ENCODE measurements around the gene HSPA9. TPM values are rescaled to one million over a fixed set of nuclear protein-coding genes. Genes with fewer than 3 reads are reported as not detected.
A peak's percentile ranks its signal among the peaks of the same experiment; 100 is the strongest.

HSPA9 gene
- total and polyA plus RNA-seq, 4 donors: 77.8 to 194 (median 147) TPM

DNA sequence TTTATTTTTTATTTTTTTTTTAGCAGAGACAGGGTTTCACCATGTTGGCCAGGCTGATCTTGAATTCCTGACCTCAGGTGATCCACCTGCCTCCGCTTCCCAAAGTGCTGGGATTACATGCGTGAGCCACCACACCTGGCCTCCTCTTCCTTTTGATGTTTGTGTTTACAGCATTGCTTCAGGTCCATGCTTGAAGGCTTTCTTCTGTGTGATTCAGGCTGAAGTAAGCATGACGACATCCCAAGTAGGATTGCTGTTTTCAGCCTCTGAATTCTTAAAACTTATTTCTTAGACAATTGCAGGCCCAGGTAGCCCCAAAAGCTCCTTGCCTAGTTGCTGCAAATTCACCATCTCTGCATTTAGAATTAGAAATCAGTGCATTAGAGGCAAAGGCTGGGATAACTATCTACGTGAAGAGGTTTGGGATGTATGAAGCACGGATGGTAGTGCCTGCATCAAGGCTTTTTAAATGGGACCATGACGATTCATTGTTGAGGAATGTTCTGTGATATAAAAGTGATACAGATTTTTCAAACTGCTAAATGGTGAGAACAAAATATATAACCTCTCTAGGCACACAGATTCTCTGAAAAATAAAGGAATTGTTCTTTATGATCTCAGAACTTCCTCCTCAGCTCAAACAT is 29.2 kb downstream of the HSPA9 start:
- H3K4me3 ChIP-seq: no peak overlapping the region
- WGBS, 2 donors: 88 to 90% methylated on average over 6 of the region's 6 CpGs
- H3K9ac ChIP-seq (ENCODE audit: insufficient read depth in 1 of 2, low read length in 2 of 2): no peak overlapping the region
- no peak for TF ChIP-seq CTCF (IDR thresholded peaks at IDR 0.05; ENCODE audit: control extremely low read depth, extremely low read depth)
- H3K27ac ChIP-seq (ENCODE audit: low read depth in 1 of 2, low read length in 1 of 2): no peak overlapping the region
- peaks cover 10 to 28% (median 15%) of the 10 kb centered on the region in 5 donors for H3K4me1 ChIP-seq (ENCODE audit: control insufficient read depth in 5 of 5, insufficient read depth in 5 of 5, low read length in 5 of 5)
- no peaks in the 10 kb centered on the region for H3K9me3 ChIP-seq (ENCODE audit: control insufficient read depth in 4 of 4, insufficient read depth in 3 of 4, low read length in 3 of 4)
- DNase-seq (no peak), ATAC-seq (ENCODE audit: insufficient read depth, low FRiP score) (no peak)
- H3K27me3 ChIP-seq (ENCODE audit: control insufficient read depth in 3 of 3, insufficient read depth in 3 of 3, low read length in 2 of 3): no peaks in the 10 kb centered on the region
- H3K36me3 ChIP-seq (ENCODE audit: control insufficient read depth in 4 of 4, insufficient read depth in 4 of 4, low read length in 4 of 4): peaks cover 0 to 8% (median 1%) of the 10 kb centered on the region in 4 donors

DNA sequence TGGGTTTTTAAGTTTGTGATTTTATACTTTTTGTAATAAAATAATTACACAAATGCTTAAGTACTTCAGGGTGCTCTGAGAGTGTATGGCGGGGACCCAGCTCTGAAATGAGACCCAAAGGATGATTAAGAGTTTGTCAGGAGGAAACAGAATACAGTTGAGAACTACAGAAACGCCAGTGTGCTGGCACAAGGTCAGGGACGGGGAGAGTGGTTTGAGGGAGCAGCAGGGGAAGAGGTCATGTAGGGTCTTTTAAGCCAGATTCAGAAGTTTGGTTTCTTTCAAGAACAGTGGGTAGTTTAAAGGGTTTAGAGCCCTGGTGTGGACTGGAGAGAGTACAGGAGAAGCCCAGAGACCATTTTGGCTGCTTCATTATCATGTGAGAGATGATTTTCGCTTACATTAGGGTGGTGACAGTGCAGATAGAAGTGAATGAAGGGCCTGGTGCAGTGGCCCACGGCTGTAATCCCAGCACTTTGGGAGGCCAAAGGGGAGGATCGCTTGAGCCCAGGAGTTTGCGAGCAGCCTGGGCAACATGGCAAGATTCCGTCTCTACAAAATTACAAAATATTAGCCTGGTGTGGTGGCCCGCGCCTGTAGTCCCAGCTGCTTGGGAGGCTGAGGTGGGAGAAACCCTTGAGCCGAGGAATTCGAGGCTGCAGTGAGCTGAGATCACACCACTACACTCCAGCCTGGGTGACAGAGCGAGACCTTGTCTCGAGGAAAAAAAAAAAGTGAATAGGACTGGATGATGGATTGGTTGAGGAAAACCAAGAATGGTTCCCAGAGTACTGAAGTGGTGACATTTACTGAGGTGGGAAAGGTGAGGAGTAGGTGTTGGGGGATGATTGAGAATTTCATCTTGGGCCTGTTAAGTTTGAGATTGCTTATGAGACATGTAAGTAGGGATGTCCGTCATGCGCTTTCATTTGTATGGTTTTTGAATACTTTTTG is 30.7 kb downstream of the HSPA9 start:
- Histone ChIP-seq H3K9ac (ENCODE audit: insufficient read depth in 1 of 2, low read length in 2 of 2) (peak overlapping the region; percentile 99), H3K27ac (ENCODE audit: low read depth in 1 of 2, low read length in 1 of 2) (peak overlapping the region; percentile 93 to 99), H3K4me1 (ENCODE audit: control insufficient read depth in 5 of 5, insufficient read depth in 5 of 5, low read length in 5 of 5) (peaks cover 10 to 33% (median 18%) of the 10 kb centered on the region in 5 donors), H3K36me3 (ENCODE audit: control insufficient read depth in 4 of 4, insufficient read depth in 4 of 4, low read length in 4 of 4) (peaks cover 0 to 8% (median 1%) of the 10 kb centered on the region in 4 donors), H3K27me3 (ENCODE audit: control insufficient read depth in 3 of 3, insufficient read depth in 3 of 3, low read length in 2 of 3) (no peaks in the 10 kb centered on the region), H3K9me3 (ENCODE audit: control insufficient read depth in 4 of 4, insufficient read depth in 3 of 4, low read length in 3 of 4) (no peaks in the 10 kb centered on the region), H3K4me3 (peak overlapping the region; percentile 85)
- peak; percentile 16 to 38 (median 24) for DNase-seq
- ATAC-seq (ENCODE audit: insufficient read depth, low FRiP score): no peak
- no peak for TF ChIP-seq CTCF (IDR thresholded peaks at IDR 0.05; ENCODE audit: control extremely low read depth, extremely low read depth)
- WGBS, 2 donors: 57 to 62% methylated on average over 16 of the region's 16 CpGs

DNA sequence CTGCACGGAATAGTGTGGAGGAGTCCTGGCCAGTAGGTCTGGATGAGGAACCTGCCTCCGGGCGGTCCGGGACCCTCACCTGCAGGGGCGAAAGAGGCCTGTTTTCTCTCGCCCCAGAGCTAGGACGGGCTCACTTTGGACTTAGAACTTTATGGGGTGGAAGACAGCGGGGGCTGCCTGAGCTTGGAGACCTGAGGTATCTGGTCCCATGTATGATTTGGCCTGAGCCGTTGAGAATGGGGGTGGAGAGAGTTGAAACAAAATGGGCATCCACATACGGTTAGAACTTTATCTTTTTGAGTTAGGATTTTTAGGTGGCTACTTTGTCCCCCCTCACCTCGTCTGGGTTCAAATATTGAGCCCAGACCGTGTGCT is 31.5 kb downstream of the HSPA9 start:
- H3K9ac ChIP-seq (ENCODE audit: insufficient read depth in 1 of 2, low read length in 2 of 2): peak overlapping the region; percentile 99
- no peak for TF ChIP-seq CTCF (IDR thresholded peaks at IDR 0.05; ENCODE audit: control extremely low read depth, extremely low read depth)
- no peak for DNase-seq
- WGBS, 2 donors: 0 to 1% methylated on average over 12 of the region's 12 CpGs
- H3K9me3 ChIP-seq (ENCODE audit: control insufficient read depth in 4 of 4, insufficient read depth in 3 of 4, low read length in 3 of 4): no peaks in the 10 kb centered on the region
- H3K27ac ChIP-seq (ENCODE audit: low read depth in 1 of 2, low read length in 1 of 2): peak overlapping the region; percentile 93 to 99
- peak; percentile 60 for ATAC-seq (ENCODE audit: insufficient read depth, low FRiP score)
- H3K4me3 ChIP-seq: peak overlapping the region; percentile 85
- H3K36me3 ChIP-seq (ENCODE audit: control insufficient read depth in 4 of 4, insufficient read depth in 4 of 4, low read length in 4 of 4): peaks cover 0 to 8% (median 1%) of the 10 kb centered on the region in 4 donors
- peaks cover 7 to 33% (median 18%) of the 10 kb centered on the region in 5 donors for H3K4me1 ChIP-seq (ENCODE audit: control insufficient read depth in 5 of 5, insufficient read depth in 5 of 5, low read length in 5 of 5)
- H3K27me3 ChIP-seq (ENCODE audit: control insufficient read depth in 3 of 3, insufficient read depth in 3 of 3, low read length in 2 of 3): no peaks in the 10 kb centered on the region

Data from lung (tissue), 12 donors.